Measurements from ENCODE around the gene LRRC56. TPM values are rescaled to one million over a fixed set of nuclear protein-coding genes. Genes with fewer than 3 reads are reported as not detected.

LRRC56 gene
- polyA plus RNA-seq, 10 donors, result 2.7 to 7.0 (median 4.9) TPM

- DNase-seq, result no peak
Observed at GRCh38 chr11:593347-593746, 56.0 kb downstream of the LRRC56 start.

- no peak for DNase-seq
Observed at GRCh38 chr11:595400-595799, 58.1 kb downstream of the LRRC56 start.

- no peak for DNase-seq
Observed at GRCh38 chr11:596374-596773, 59.0 kb downstream of the LRRC56 start.

GRCh38 chr11:597166-597725, 59.9 kb downstream of the LRRC56 start:
- no peak for DNase-seq

GRCh38 chr11:598005-598680, 60.8 kb downstream of the LRRC56 start:
- DNase-seq, result no peak

GRCh38 chr11:601573-602245, 64.4 kb downstream of the LRRC56 start:
- DNase-seq, result no peak

- no peak for DNase-seq
Observed at GRCh38 chr11:603154-603553, 65.8 kb downstream of the LRRC56 start.

Other genes with a start within 250 kb of the LRRC56 start
- 10 to 100 TPM in 2 of 10 donors, 1 to 10 TPM in 8; 3.5 to 15.7 (median 8.5) TPM for gene PGGHG, start 248.4 kb upstream of the LRRC56 start, polyA plus RNA-seq (ENCODE audit: insufficient read length in 10 of 10)
- gene IFITM5, start 238.0 kb upstream of the LRRC56 start, polyA plus RNA-seq (ENCODE audit: insufficient read length in 10 of 10), result not detected
- 100 to 1,000 TPM in 2 of 10 donors, 10 to 100 TPM in 8; 53.8 to 138 (median 86.2) TPM for gene IFITM2, start 229.7 kb upstream of the LRRC56 start, polyA plus RNA-seq (ENCODE audit: insufficient read length in 10 of 10)
- gene IFITM1, start 223.5 kb upstream of the LRRC56 start, polyA plus RNA-seq (ENCODE audit: insufficient read length in 10 of 10), result 10 to 100 TPM; 10.0 to 33.2 (median 15.9) TPM
- 100 to 1,000 TPM; 172 to 315 (median 276) TPM for gene IFITM3, start 216.7 kb upstream of the LRRC56 start, polyA plus RNA-seq (ENCODE audit: insufficient read length in 10 of 10)
- gene B4GALNT4, start 168.0 kb upstream of the LRRC56 start, polyA plus RNA-seq (ENCODE audit: insufficient read length in 10 of 10), result 10 to 100 TPM in 9 of 10 donors, 1 to 10 TPM in 1; 9.4 to 35.6 (median 13.8) TPM
- 10 to 100 TPM in 1 of 10 donors, 1 to 10 TPM in 1, under 1 TPM in 6, not detected in 2; 0.14 to 14.1 (median 0.61) TPM for gene PKP3, start 143.3 kb upstream of the LRRC56 start, polyA plus RNA-seq (ENCODE audit: insufficient read length in 10 of 10)
- gene SIGIRR, start 122.5 kb upstream of the LRRC56 start, polyA plus RNA-seq (ENCODE audit: insufficient read length in 10 of 10), result 10 to 100 TPM in 8 of 10 donors, 1 to 10 TPM in 2; 8.4 to 19.6 (median 13.2) TPM
- 1 to 10 TPM in 4 of 10 donors, under 1 TPM in 6; 0.08 to 2.7 (median 0.44) TPM for gene ANO9, start 95.5 kb upstream of the LRRC56 start, polyA plus RNA-seq (ENCODE audit: insufficient read length in 10 of 10)
- 10 to 100 TPM; 23.4 to 31.7 (median 28.1) TPM for gene PTDSS2, start 87.2 kb upstream of the LRRC56 start, polyA plus RNA-seq (ENCODE audit: insufficient read length in 10 of 10)
- 100 to 1,000 TPM in 1 of 10 donors, 10 to 100 TPM in 9; 75.5 to 108 (median 86.2) TPM for gene RNH1, start 30.3 kb upstream of the LRRC56 start, polyA plus RNA-seq (ENCODE audit: insufficient read length in 10 of 10)
- gene HRAS, start 2.0 kb upstream of the LRRC56 start, polyA plus RNA-seq (ENCODE audit: insufficient read length in 10 of 10), result 100 to 1,000 TPM in 5 of 10 donors, 10 to 100 TPM in 5; 84.1 to 114 (median 101) TPM
- gene LMNTD2, start 23.2 kb downstream of the LRRC56 start, polyA plus RNA-seq (ENCODE audit: insufficient read length in 10 of 10), result 1 to 10 TPM in 1 of 10 donors, under 1 TPM in 9; 0.17 to 1.1 (median 0.44) TPM
- 1 to 10 TPM; 1.1 to 3.7 (median 2.2) TPM for gene RASSF7, start 23.4 kb downstream of the LRRC56 start, polyA plus RNA-seq (ENCODE audit: insufficient read length in 10 of 10)
- 10 to 100 TPM; 13.5 to 22.1 (median 16.5) TPM for gene PHRF1, start 38.9 kb downstream of the LRRC56 start, polyA plus RNA-seq (ENCODE audit: insufficient read length in 10 of 10)
- 10 to 100 TPM in 4 of 10 donors, 1 to 10 TPM in 6; 6.3 to 13.1 (median 9.6) TPM for gene IRF7, start 78.4 kb downstream of the LRRC56 start, polyA plus RNA-seq (ENCODE audit: insufficient read length in 10 of 10)
- 1 to 10 TPM in 7 of 10 donors, under 1 TPM in 3; 0.60 to 2.1 (median 1.2) TPM for gene CDHR5, start 87.4 kb downstream of the LRRC56 start, polyA plus RNA-seq (ENCODE audit: insufficient read length in 10 of 10)
- gene SCT, start 89.7 kb downstream of the LRRC56 start, polyA plus RNA-seq (ENCODE audit: insufficient read length in 10 of 10), result 100 to 1,000 TPM in 1 of 10 donors, 10 to 100 TPM in 9; 31.7 to 107 (median 61.3) TPM
- gene DRD4, start 99.7 kb downstream of the LRRC56 start, polyA plus RNA-seq (ENCODE audit: insufficient read length in 10 of 10), result under 1 TPM; 0.23 to 0.90 (median 0.73) TPM
- gene DEAF1, start 157.7 kb downstream of the LRRC56 start, polyA plus RNA-seq (ENCODE audit: insufficient read length in 10 of 10), result 10 to 100 TPM; 22.1 to 40.7 (median 29.2) TPM
- gene TMEM80, start 158.3 kb downstream of the LRRC56 start, polyA plus RNA-seq (ENCODE audit: insufficient read length in 10 of 10), result 10 to 100 TPM; 10.6 to 27.9 (median 16.7) TPM
- 1 to 10 TPM; 1.5 to 9.0 (median 2.8) TPM for gene EPS8L2, start 168.7 kb downstream of the LRRC56 start, polyA plus RNA-seq (ENCODE audit: insufficient read length in 10 of 10)
- gene TALDO1, start 209.9 kb downstream of the LRRC56 start, polyA plus RNA-seq (ENCODE audit: insufficient read length in 10 of 10), result 10 to 100 TPM; 55.0 to 92.1 (median 66.3) TPM
- gene GATD1, start 240.0 kb downstream of the LRRC56 start, polyA plus RNA-seq (ENCODE audit: insufficient read length in 10 of 10), result 10 to 100 TPM; 30.5 to 49.5 (median 39.2) TPM

Data from muscle of back (tissue), 11 donors.